ENCODE measurements around the gene DDIT3.
"Not testable (repeated sequence)": the region's sequence is repeated elsewhere in the genome, so short reads cannot be mapped to it uniquely, and the experiment has no call there.

The DDIT3 gene

DNA sequence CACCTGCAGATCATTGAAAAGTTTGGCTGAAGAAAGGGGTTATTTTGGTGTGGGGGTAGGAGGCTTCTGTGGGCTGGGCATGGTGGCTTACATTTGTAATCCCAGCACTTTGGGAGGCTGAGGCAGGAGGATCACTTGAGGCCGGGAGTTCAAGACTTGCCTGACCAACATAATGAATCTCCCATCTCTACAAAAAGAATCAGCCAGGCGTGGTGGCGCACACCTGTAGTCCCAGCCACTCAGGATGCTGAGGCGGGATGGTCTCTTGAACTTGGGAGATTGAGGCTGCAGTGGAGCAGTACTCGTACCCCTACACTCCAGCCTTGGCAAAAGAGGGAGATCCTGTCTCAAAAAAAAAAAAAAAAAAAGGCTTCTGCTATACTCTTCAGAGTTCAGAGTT lies 7.0 kb downstream of the DDIT3 start:
- DNase-seq (ENCODE audit: low spot score) = no peak

DNA sequence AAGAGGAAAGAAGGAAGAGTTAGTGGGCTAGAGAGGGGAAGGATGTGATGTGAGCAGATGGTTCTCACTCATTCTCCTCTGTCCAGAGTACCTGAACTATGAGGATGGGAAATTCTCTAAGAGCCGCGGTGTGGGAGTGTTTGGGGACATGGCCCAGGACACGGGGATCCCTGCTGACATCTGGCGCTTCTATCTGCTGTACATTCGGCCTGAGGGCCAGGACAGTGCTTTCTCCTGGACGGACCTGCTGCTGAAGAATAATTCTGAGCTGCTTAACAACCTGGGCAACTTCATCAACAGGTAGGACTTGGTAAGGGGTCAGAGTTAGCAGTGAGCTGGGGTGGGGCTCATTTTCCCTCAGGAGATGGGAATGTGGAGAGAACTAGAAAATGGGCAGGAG lies 7.6 kb downstream of the DDIT3 start:
- no peak for DNase-seq (ENCODE audit: low spot score)

DNA sequence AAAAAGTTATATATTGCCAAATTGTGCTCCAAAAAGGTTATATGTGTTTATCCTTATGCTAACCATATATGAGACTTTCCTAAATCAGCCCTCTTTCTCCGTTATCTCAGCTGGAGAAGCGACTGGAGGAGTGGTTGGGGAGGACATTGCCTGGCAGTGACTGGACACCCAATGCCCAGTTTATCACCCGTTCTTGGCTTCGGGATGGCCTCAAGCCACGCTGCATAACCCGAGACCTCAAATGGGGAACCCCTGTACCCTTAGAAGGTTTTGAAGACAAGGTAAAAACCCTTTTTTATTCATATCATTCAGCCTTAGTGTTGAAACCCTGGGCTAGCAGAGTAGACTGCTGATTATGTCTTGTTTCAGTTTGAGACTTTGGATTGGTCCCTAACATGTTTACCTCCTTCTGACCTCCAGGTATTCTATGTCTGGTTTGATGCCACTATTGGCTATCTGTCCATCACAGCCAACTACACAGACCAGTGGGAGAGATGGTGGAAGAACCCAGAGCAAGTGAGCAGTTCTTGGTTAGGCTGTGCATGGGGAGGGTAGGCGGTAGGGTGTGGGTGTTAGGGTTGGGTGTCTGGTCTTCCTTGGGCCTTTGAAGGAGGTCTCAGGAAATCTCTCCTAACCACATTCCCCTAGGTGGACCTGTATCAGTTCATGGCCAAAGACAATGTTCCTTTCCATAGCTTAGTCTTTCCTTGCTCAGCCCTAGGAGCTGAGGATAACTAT lies 8.6 kb downstream of the DDIT3 start:
- no peak for DNase-seq (ENCODE audit: low spot score)

DNA sequence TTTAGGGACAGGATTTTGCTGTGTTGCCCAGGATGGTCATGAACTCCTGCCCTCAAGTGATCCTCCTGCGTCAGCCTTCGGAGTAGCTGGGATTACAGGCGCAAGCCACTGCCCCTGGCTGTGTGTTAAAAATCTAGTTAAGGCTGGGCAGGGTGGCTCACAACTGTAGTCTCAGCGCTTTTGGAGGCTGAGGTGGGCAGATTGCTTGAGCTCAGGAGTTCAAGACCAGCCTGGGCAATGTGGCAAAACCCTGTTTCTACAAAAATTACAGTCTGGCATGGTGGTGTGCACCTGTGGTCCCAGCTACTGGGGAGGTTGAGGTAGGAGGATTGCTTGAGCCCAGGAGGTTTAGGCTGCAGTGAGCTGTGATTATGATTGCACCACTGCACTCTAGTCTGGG lies 9.2 kb downstream of the DDIT3 start:
- no peak for DNase-seq (ENCODE audit: low spot score)

DNA sequence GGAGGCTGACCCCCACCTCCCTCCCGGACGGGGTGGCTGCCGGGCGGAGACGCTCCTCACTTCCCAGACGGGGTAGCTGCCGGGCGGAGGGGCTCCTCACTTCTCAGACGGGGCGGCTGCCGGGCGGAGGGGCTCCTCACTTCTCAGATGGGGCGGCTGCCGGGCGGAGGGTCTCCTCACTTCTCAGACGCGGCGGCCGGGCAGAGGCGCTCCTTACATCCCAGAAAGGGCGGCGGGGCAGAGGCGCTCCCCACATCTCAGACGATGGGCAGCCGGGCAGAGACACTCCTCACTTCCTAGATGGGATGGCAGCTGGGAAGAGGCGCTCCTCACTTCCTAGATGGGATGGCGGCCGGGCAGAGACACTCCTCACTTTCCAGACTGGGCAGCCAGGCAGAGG lies 12.5 kb downstream of the DDIT3 start:
- DNase-seq (ENCODE audit: low spot score) = not testable (repeated sequence)

DNA sequence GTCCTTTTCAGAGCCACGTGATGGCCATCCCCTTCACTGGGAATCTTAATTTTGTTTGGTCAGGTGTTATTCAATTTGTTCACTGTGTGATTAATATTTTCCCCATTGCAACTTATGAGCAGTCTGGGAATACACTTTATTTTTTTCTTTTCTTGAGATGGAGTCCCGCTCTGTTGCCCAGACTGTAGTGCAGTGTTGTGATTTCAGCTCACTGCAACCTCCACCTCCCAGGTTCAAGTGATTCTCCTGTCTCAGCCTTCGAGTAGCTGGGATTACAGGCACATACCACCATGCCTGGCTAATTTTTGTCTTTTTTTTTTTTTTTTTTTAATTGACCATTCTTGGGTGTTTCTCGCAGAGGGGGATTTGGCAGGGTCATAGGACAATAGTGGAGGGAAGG lies 13.8 kb downstream of the DDIT3 start:
- not testable (repeated sequence) for DNase-seq (ENCODE audit: low spot score)

DNA sequence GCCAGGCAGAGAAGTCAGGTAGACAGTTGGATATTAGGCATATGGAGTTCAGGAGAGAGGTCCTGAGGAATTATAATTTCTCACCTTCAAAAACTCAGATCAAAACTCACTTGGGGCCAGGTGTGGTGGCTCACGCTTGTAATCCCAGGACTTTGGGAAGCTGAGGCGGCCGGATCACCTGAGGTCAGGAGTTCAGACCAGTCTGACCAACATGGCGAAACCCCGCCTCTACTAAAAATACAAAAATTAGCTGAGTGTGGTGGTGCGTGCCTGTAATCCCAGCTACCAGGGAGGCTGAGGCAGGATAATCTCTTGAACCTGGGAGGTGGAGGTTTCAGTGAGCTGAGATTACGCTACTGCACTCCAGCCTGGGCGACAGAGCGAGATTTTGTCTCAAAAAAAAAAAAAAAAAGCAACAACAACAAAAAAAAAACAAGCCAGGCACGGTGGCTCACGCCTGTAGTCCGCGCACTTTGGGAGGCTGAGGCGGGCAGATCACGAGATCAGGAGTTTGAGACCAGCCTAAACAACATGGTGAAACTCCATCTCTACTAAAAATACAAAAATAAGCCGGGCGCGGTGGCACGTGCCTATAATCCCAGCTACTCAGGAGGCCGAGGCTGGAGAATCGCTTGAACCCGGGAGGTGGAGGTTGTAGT lies 17.9 kb downstream of the DDIT3 start:
- not testable (repeated sequence) for DNase-seq (ENCODE audit: low spot score)

DNA sequence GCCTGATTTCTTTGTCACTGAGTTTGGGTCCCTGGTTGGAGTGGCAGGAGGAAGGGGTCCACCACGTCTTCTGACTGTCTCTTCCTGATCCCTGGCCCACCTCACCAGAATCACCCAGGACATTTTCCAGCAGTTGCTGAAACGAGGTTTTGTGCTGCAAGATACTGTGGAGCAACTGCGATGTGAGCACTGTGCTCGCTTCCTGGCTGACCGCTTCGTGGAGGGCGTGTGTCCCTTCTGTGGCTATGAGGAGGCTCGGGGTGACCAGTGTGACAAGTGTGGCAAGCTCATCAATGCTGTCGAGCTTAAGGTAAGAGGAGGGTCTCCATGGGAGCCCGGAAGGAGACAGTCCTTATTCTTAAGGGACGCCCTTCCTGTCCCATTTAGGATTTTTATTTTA lies 20.1 kb downstream of the DDIT3 start:
- no peak for DNase-seq (ENCODE audit: low spot score)

DNA sequence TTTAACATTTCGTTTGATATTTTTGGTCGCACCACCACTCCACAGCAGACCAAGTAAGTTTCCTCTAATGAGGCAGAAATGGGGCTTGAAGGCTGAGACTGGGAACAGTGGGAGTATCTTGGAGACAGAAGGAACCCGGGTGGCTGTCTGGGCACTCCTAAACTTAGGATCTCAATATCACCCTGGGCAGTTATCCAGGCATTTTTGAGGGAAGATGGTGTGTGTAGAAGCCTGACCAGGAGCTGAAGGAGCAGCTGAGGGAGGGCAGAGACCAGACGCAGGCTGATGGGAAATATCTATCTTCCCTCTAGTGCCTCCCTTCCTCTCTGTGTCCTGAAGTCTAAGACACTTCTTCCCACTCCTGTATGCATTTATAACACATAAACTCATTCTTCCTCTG lies 21.7 kb downstream of the DDIT3 start:
- no peak for DNase-seq (ENCODE audit: low spot score)

DNA sequence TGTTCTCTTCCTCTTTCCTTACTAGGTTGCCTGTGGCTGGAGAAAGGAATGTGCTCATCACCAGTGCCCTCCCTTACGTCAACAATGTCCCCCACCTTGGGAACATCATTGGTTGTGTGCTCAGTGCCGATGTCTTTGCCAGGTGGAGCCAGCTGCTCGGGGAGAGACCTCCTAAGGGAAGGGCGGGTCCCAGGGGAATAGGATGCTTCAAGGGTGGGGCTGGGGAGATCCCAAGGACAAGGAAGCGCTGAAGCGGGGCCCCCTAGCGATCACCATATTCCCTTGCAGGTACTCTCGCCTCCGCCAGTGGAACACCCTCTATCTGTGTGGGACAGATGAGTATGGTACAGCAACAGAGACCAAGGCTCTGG lies 22.2 kb downstream of the DDIT3 start:
- no peak for DNase-seq (ENCODE audit: low spot score)

DNA sequence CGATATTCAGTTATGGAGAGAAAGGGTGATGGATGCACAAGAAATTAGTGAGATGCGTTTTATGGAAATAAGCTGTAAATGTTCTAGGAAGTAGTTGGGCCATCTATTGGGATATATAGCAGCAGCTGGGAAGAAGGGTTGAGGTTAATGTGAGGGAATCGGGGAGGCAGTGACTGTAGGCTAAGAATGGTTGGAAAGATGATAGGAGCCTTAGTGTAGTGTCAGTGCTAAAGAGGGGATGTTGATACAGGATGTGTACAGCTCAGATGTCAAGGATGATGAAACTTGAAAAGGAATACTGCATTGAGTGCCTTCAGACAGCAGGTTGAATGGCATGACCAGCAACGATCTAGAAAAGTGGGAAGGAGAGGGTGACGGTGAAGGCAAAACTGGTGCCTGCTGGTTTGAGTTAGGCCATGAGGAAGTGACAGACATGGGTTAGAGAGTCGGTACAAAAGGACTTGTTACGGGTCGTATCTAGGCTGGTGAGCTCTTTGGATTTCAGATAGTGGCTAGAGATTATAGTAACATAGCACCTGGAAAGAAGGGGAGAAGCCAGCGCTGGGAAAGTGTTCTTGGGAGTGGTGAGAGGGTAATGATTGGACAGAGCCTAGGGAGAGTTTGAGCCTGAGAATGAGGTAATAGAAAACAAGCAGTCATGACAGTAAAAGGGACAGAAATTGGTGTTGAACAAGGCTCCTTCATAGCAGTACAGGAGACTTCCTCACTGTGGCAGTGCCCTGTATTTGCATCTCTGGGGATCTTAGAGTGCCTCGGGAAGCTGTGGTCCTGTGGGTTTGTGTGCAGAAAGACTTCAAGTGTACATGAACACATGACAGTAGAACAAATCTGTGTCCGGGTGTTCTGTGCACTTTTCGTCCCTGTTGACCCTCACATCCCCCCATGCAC lies 22.8 kb downstream of the DDIT3 start:
- no peak for DNase-seq (ENCODE audit: low spot score)

DNA sequence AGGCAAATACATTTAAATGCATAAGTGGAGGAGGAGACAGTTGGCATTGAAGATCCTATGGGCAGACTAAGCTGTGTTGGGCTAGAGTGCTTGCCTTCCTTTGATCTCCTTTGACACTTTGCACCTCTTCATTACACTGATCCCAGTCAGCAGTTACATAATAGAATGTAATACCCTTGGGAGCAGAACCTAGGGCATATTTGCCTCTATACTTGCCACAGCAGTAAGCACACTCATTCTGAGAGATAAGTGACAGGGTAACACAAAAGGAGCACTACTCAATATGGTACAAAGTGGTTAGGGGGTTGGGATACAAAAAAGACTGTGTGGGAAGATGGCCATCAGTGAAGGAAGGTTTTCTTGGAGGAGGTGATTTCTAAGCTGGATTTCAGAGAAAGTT lies 23.5 kb downstream of the DDIT3 start:
- no peak for DNase-seq (ENCODE audit: low spot score)

DNA sequence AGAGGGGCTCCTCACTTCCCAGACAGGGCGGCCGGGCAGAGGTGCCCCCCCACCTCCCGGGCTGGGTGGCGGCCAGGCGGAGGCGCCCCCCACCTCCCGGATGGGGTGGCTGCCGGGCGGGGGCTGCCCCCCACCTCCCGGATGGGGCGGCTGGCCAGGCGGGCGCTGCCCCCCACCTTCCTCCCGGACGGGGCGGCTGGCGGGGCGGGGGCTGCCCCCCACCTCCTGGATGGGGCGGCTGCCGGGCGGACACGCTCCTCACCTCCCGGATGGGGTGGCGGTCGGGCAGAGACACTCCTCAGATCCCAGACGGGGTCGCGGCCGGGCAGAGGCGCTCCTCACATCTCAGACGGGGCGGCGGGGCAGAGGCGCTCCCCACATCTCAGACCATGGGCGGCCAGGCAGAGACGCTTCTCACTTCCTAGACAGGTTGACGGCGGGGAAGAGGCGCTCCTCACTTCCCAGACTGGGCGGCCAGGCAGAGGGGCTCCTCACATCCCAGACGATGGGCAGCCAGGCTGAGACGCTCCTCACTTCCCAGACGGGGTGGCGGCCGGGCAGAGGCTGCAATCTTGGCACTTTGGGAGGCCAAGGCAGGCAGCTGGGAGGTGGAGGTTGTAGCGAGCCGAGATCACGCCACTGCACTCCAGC lies 25.1 kb downstream of the DDIT3 start:
- not testable (repeated sequence) for DNase-seq (ENCODE audit: low spot score)

DNA sequence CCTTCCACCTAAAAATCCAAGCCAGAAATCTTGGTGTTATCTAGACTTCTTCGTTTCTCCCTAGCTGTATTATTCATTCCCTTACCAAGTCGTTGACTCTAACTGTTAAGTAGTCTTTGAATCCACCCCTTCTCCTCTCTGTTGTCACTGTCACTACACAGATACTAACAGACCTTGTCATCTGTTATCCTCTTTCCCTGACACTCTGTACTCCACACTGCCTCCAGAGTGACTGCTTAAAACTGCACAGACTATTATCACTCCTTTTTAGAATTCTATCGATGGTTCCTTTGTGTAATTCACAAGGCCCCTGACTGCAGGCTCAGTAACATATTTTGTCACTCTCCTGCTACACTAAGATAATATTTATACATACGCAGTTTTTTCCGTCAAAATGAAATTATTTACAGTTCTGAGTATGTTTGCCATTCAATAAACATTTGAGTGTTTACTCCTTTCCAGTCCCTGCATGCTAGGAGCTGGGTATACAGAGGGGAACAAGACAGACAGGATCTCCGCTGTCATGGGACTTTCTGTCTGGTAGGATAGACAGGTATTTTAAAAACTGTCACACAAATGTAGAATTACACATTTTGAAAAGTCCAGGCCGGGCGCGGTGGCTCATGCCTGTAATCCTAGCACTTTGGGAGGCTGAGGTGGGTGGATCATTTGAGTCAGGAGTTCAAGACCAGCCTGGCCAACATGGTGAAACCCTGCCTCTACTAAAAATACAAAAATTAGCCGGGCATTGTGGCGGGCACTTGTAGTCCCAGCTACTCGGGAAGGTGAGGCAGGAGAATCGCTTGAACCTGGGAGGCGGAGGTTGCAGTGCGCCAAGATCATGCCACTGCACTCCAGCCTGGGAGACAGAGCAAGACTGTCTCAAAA lies 28.7 kb downstream of the DDIT3 start:
- DNase-seq (ENCODE audit: low spot score) = no peak

DNA sequence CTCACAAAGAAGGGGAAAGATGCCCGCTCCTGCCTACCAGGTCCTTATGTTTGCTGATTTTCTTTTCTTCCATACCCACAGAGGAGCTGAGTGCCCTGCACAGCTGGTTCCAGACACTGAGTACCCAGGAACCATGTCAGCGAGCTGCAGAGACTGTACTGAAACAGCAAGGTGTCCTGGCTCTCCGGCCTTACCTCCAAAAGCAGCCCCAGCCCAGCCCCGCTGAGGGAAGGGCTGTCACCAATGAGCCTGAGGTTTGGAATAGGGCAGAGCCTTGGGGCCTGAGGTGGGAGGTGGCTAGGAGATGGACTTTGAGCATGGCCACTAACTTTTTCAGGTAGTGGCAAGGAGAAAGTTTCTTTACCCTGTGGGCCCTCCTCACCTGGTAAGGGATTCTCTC lies 30.2 kb downstream of the DDIT3 start:
- no peak for DNase-seq (ENCODE audit: low spot score)

DNA sequence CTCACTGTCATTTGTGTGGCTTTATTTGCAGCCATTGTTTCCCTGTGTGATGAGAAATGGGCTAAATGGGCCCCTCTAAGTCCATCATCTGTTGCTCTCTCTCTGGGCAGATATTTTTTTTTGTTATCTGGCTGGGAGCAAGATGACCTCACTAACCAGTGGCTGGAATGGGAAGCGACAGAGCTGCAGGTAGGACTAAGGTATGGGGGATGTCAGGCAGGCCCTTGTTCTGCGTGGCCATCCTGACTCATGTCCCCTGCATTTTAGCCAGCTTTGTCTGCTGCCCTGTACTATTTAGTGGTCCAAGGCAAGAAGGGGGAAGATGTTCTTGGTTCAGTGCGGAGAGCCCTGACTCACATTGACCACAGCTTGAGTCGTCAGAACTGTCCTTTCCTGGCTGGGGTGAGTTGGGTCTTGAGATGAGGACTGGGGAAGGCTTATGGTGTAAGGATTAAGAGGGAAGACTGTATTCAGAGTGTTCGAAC lies 31.1 kb downstream of the DDIT3 start:
- peak; percentile 72 for DNase-seq (ENCODE audit: low spot score)

DNA sequence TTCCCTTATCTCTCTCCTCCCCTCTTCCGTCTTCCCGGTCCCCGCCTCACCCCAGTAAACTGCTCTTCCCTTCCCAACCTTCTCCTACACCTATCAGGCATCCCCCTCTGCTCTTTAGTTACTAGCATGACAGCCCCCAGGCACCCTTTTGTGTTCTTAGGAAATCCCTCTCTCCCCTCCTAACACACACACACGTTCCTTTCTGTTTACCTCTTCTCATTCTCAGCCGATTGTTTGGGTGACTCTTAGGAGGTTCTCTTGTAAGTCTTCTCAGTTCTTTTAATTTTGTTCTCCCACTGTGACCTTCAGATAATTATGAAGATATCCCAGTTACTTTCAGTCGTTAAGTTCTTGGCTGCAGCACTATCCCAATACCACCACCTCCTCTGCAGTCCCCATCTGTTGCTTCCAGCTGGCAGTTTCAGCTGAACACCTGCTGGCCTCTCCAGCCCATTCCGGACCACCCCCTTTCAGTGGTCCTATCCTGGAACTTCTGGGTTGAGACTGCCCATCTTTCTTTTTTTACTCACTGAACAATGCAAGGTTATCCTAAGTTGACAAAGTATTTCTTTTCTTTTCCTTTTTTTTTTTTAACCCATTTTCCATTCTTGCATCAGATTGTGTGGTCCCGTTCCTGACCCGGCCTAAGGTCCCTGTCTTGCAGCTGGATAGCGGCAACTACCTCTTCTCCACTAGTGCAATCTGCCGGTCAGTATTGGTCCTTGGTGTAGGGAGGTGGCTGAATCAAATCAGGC lies 31.7 kb downstream of the DDIT3 start:
- DNase-seq (ENCODE audit: low spot score) = no peak

DNA sequence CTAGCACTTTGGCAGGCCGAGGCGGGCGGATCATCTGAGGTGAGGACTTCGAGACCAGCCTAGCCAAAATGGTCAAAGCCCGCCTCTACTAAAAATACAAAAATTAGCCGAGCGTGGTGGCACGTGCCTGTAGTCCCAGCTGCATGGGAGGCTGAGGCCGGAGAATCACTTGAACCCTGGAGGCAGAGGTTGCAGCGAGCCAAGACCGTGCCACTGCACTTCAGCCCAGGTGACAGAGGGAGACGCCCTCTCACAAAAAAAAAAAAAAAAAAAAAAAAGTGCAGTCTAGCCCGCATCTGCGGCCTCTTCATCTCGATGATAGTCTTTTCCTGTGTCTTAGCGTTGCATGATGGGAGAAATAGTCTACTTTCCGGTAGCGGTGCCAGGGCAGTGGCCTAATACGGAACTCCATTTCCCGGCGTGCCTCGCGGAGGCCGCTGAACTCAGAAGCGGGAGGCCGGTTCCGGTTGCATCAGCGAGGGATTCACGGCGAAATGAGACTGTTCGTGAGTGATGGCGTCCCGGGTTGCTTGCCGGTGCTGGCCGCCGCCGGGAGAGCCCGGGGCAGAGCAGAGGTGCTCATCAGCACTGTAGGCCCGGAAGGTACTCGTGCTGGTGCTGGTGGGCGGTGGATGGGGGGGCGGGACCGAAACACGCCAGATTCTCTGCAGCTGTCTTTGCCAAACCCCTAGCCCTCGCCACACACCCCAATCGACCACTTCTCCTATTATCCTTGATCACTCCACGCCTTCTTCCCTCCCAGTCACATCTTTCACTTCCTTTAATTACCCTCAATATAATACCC lies 32.5 kb downstream of the DDIT3 start, which contains the start of gene MARS1:
Gene MARS1 (plus strand): TSS at position 472 of the 805 bp plus-strand sequence. CDS start 23 bp downstream, at position 495.
- DNase-seq (ENCODE audit: low spot score) = peak; percentile 97

DNA sequence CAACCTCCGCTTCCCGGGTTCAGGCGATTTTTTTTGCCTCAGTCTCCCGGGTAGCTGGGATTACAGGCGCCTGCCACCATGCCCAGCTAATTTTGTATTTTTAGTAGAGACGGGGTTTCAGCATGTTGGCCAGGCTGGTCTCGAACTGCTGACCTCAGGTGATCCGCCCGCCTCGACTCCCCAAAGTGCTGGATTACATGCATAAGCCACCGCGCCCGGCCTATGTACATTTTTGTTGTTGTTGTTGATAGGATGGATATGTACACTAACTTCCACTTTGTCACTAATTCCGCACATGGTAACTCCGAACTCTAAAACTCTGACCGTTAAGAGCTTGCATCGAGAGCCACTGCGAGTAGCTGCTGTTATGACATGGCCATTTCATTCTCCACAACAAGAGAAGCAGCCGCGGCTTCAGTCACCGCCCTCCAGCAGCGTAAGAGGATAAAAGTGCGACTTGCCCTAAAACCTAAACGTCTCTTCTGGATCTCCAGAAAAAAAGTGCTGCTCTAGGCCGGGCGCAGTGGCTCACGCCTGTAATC lies 33.2 kb downstream of the DDIT3 start:
- no peak for DNase-seq (ENCODE audit: low spot score)

All from kidney tubule cell (primary cell).